Fibroblast of lung (primary cell): Measurements from ENCODE around the gene ZNF423. TPM values are rescaled to one million over a fixed set of nuclear protein-coding genes. Genes with fewer than 3 reads are reported as not detected.

ENCODE experiments used
- DNase-seq, 2 donors: peaks; one replicate each; pipeline versions ENCODE4 v3.0.0 to v3.0.0-alpha.2; 2010; ENCODE audit warnings: low read depth in 2 of 2
- H2AFZ ChIP-seq: 2 replicates; pipeline ENCODE4 v1.5.1; 2012; ENCODE audit warnings: low read length, control low read depth, inconsistent platforms
- H3K27ac ChIP-seq: 2 replicates; pipeline ENCODE4 v1.5.1; 2011; ENCODE audit warnings: low read length, control low read depth; ENCODE audit not compliant: insufficient read depth
- H3K27me3 ChIP-seq: 2 replicates; pipeline ENCODE4 v1.5.1; 2011; ENCODE audit warnings: mild to moderate bottlenecking, low read length; ENCODE audit not compliant: control insufficient read depth, insufficient read depth
- H3K36me3 ChIP-seq: 2 replicates; pipeline ENCODE4 v1.5.1; 2011; ENCODE audit warnings: low read length; ENCODE audit not compliant: control insufficient read depth, insufficient read depth
- H3K4me1 ChIP-seq: 2 replicates; pipeline ENCODE4 v1.5.1; 2011; ENCODE audit warnings: low read length; ENCODE audit not compliant: control insufficient read depth, insufficient read depth; ENCODE audit errors: extremely low read depth
- H3K4me2 ChIP-seq: 2 replicates; pipeline ENCODE4 v1.5.1; 2011; ENCODE audit warnings: low read length, control low read depth; ENCODE audit not compliant: insufficient read depth; ENCODE audit errors: extremely low read depth
- H3K4me3 ChIP-seq, 4 experiments: fragments of 200-600 bp in 1 of 4; sonication (generic) in 1 of 4; replicated peaks in 1 of 4; 2 replicates each; pipeline ENCODE4 v1.5.1; 2011 to 2016; ENCODE audit warnings: low read length in 4 of 4, low read depth in 3 of 4, mild to moderate bottlenecking in 3 of 4, control low read depth in 2 of 4, inconsistent platforms in 1 of 4, mixed read lengths in 1 of 4; ENCODE audit not compliant: insufficient read depth in 1 of 4; ENCODE audit errors: control extremely low read depth in 1 of 4
- H3K79me2 ChIP-seq: 2 replicates; pipeline ENCODE4 v1.5.1; 2012; ENCODE audit warnings: mild to moderate bottlenecking, low read length, inconsistent platforms; ENCODE audit not compliant: control insufficient read depth, insufficient read depth
- H3K9ac ChIP-seq: 2 replicates; pipeline ENCODE4 v1.5.1; 2011; ENCODE audit warnings: mild to moderate bottlenecking, low read length, control low read depth; ENCODE audit not compliant: insufficient read depth
- H3K9me3 ChIP-seq: 2 replicates; pipeline ENCODE4 v1.5.1; 2012; ENCODE audit warnings: low read depth, low read length; ENCODE audit not compliant: control insufficient read depth, insufficient read depth
- H4K20me1 ChIP-seq: 2 replicates; pipeline ENCODE4 v1.5.1; 2011; ENCODE audit warnings: low read length; ENCODE audit not compliant: control insufficient read depth, insufficient read depth; ENCODE audit errors: extremely low read depth
- EZH2 ChIP-seq: IDR thresholded peaks from 2 replicates; pipeline ENCODE4 v1.5.1; 2012; ENCODE audit warnings: low read length, control low read depth, mild to moderate bottlenecking; ENCODE audit errors: missing control alignments
- polyA plus RNA-seq, 2 donors: library from polyadenylated mRNA; depleted of rRNA in 1 of 2; stranded (reverse) in 1 of 2; unstranded in 1 of 2; fragments of >200 nt; gene quantifications; 2 replicates each; pipeline ENCODE4 v1.2.1, GENCODE V29; 2011 to 2012; ENCODE audit warnings: missing spikeins in 1 of 2
- total RNA-seq: library from RNA; depleted of rRNA; stranded (reverse); fragments of >200 nt; gene quantifications from 2 replicates; pipeline ENCODE4 v1.2.1, GENCODE V29; 2014
- TF ChIP-seq, protein P1 (sequence below), 2 donors: IDR thresholded peaks in 1 of 2; conservative IDR thresholded peaks in 1 of 2; 1 replicate in 1 of 2; 2 replicates in 1 of 2; pipeline ENCODE4 v1.5.1; 2011 to 2012; ENCODE audit warnings: low read length in 2 of 2, control low read depth in 1 of 2, inconsistent platforms in 1 of 2, low read depth in 1 of 2, mild to moderate bottlenecking in 1 of 2

Gene ZNF423
- total and polyA plus RNA-seq, 2 donors (not counting 1 experiment from before 2014, with no cell fraction given), result 0.07 to 0.17 TPM

DNA sequence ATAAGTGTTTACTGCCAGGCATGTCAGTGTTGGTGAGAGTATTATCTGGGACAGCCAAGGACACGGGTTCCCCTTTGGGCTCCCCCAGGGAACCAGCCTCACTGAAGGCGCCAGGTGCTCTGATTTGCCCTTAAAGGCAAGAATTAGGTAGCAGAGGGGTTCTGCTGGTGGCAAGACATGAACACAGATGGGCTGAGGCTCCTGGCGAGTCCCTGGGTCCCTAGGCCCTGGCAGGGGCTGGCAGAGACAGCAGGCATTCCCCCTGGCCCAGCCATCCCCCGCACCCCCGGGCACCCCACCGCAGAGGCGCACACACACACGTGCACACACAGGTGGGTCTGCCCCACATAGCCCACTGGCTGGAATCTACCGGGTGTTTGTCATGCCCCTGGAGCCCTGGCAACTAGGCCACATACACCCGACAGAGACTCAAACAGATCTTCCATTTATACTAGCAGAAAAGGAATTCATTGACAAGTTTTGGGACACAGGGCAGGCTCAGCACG lies 329.0 kb downstream of the ZNF423 start:
- Histone ChIP-seq H3K36me3 (no peaks in the 10 kb centered on the region), H3K4me2 (no peak overlapping the region), H2AFZ (no peak overlapping the region), H3K9ac (no peak overlapping the region), H3K27ac (no peak overlapping the region), H3K4me3 (no peak overlapping the region), H3K9me3 (no peaks in the 10 kb centered on the region), H3K4me1 (no peaks in the 10 kb centered on the region), H3K27me3 (no peaks in the 10 kb centered on the region), H3K79me2 (no peaks in the 10 kb centered on the region), H4K20me1 (no peaks in the 10 kb centered on the region)
- DNase-seq, result no peak
- TF ChIP-seq EZH2, result no peak
- TF ChIP-seq, protein P1, sequence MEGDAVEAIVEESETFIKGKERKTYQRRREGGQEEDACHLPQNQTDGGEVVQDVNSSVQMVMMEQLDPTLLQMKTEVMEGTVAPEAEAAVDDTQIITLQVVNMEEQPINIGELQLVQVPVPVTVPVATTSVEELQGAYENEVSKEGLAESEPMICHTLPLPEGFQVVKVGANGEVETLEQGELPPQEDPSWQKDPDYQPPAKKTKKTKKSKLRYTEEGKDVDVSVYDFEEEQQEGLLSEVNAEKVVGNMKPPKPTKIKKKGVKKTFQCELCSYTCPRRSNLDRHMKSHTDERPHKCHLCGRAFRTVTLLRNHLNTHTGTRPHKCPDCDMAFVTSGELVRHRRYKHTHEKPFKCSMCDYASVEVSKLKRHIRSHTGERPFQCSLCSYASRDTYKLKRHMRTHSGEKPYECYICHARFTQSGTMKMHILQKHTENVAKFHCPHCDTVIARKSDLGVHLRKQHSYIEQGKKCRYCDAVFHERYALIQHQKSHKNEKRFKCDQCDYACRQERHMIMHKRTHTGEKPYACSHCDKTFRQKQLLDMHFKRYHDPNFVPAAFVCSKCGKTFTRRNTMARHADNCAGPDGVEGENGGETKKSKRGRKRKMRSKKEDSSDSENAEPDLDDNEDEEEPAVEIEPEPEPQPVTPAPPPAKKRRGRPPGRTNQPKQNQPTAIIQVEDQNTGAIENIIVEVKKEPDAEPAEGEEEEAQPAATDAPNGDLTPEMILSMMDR (conservative IDR thresholded peaks at IDR 0.05 in 1 of 2, IDR thresholded peaks at IDR 0.05 in 1 of 2; ENCODE audit: low read depth in 1 of 2, low read length in 2 of 2), result no peak

DNA sequence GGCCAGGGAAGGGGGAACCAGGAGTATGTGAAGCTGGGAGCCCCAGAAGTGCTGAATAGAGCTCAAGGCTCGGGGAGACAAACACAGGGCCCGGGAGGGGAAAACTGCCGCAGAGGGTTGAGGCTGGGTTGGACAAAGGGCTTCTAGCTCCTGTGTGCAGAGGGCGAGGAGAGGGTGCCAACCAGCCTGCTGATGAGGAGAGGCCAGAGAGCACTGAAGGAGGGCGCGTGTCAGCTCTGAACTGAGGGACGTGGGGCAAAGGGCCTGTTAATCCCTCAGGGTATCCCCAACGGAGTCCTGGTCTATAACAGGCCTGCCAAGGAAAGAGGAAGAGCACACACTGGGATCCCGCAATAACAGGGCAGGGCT lies 331.0 kb downstream of the ZNF423 start:
- H3K4me3 ChIP-seq, result no peak overlapping the region
- H3K4me1 ChIP-seq, result no peaks in the 10 kb centered on the region
- TF ChIP-seq, protein P1 (conservative IDR thresholded peaks at IDR 0.05 in 1 of 2, IDR thresholded peaks at IDR 0.05 in 1 of 2; ENCODE audit: low read depth in 1 of 2, low read length in 2 of 2), result no peak
- H3K4me2 ChIP-seq, result no peak overlapping the region
- H3K27ac ChIP-seq, result no peak overlapping the region
- no peaks in the 10 kb centered on the region for H4K20me1 ChIP-seq
- no peaks in the 10 kb centered on the region for H3K79me2 ChIP-seq
- DNase-seq, result no peak
- H3K27me3 ChIP-seq, result no peaks in the 10 kb centered on the region
- H3K9ac ChIP-seq, result no peak overlapping the region
- no peaks in the 10 kb centered on the region for H3K9me3 ChIP-seq
- no peaks in the 10 kb centered on the region for H3K36me3 ChIP-seq
- no peak overlapping the region for H2AFZ ChIP-seq

DNA sequence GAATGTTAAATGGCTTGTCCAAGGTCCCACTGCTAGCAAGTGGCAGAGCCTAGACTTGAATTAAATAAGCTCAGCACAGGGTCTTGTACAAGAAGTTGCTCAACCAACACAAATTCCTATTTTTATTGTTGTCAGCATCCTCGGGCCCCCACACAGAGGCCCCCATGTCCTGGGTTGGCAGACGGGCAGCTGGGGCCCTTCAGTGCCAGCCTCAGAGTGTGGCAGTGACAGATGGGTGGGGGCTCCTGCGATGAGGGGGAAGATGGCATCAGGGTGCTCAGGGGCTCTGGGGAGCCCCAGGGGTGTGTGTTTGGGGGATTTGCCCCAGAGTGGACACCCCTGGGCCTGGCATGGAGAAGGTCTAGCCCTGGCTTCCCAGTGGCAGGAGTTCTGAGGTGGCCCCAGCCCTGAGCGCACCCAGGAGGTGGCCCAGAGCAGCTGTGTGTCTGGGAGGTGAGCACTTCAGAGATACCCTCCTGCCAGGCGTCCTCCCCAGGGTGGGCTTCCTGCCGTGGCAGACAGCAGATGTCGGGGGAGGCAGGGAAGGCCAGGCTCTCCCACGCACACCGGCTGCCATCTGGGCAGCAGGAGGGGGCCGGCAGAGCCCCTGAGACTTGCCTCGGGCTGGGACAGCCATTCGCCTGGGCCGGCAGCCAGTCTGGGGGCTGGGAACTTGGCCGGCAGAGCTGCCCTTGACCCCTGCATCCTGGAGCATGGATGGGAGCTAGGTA lies 331.5 kb downstream of the ZNF423 start:
- no peaks in the 10 kb centered on the region for H4K20me1 ChIP-seq
- no peak for DNase-seq
- no peaks in the 10 kb centered on the region for H3K27me3 ChIP-seq
- no peak overlapping the region for H2AFZ ChIP-seq
- no peak overlapping the region for H3K4me2 ChIP-seq
- no peak overlapping the region for H3K9ac ChIP-seq
- H3K9me3 ChIP-seq, result no peaks in the 10 kb centered on the region
- no peaks in the 10 kb centered on the region for H3K79me2 ChIP-seq
- no peaks in the 10 kb centered on the region for H3K36me3 ChIP-seq
- H3K27ac ChIP-seq, result no peak overlapping the region
- TF ChIP-seq, protein P1 (conservative IDR thresholded peaks at IDR 0.05 in 1 of 2, IDR thresholded peaks at IDR 0.05 in 1 of 2; ENCODE audit: low read depth in 1 of 2, low read length in 2 of 2), result no peak
- TF ChIP-seq EZH2, result no peak
- H3K4me3 ChIP-seq, result no peak overlapping the region
- no peaks in the 10 kb centered on the region for H3K4me1 ChIP-seq
